ENCODE results near the gene SCN4A. TPM values are rescaled to one million over a fixed set of nuclear protein-coding genes. Genes with fewer than 3 reads are reported as not detected.

SCN4A gene
- total RNA-seq, 4 donors from 2014 or later: 0.21 to 2.4 (median 1.1) TPM

DNA sequence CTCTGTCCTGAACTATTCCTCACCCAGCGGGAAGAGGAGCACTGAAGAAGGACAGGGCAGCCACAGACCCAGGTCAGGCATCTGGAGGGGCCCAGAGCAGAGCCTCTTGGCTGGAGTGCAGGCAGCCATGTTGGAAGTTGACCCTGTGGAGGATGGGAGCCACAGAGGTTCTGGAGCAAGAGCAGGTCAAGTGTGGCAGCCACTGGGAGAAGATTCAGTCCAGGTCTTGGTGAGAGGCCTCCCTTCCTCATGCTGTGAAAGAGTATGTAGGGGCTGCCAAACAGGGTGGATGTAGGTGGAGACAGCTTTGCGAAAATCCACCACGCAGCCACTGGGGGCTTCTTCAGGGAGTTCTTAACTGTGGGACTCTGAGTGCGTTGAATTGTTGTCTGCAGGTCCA lies 40.0 kb downstream of the SCN4A start:
- no peak for DNase-seq (ENCODE audit: low spot score in 2 of 2)
- no peaks in the 10 kb centered on the region for H3K9me3 ChIP-seq
- no peaks in the 10 kb centered on the region for H3K36me3 ChIP-seq
- H3K27ac ChIP-seq: no peak overlapping the region
- peaks cover 0 to 22% (median 3%) of the 10 kb centered on the region in 4 donors for H3K4me1 ChIP-seq
- H3K4me3 ChIP-seq: peak overlapping the region in 1 of 4 donors; percentile 42
- 91% methylated on average over 4 of the region's 4 CpGs for WGBS, 2 donors
- TF ChIP-seq POLR2A (IDR thresholded peaks at IDR 0.05): no peak
- TF ChIP-seq EP300 (IDR thresholded peaks at IDR 0.05): no peak
- TF ChIP-seq CTCF (IDR thresholded peaks at IDR 0.05): no peak
- H3K27me3 ChIP-seq: no peaks in the 10 kb centered on the region

DNA sequence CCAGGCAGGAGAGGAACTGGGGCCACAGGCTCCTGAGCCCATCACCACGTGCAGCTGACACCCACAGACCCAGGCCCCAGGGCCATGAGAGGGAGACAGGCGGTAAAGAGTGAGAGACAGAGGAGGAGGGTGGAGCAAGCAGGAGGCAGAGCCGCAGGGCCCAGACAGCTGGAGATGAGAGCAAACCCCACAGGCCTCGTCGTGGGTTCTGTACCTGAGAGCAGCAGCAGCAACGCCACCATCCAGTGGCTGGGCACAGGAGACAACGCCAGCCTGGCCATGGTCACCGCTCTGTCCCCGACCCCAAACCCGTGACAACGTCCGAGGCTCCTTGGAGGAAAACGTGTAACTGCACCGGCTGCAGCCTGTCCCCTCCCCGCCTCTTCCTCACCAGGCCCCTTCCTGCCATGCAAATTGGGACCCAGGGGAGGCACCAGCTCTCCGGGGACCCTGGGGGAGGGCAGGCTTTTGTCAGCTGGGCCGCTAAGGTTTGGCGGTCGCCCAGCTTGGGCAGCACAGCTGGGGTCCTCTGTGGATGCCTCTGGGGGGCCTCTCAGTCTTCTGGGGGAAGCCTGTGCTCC lies 40.6 kb downstream of the SCN4A start, which contains the start of gene CD79B:
TSS of gene CD79B (minus strand) at position 351 of the 581 bp plus-strand sequence. CDS start at position 281, 70 bp downstream.
- Histone ChIP-seq H3K27ac (peak within 1 kb of the TSS in 2 of 4 donors; percentile 48 to 52), H3K9me3 (no peaks in the 10 kb centered on the region), H3K4me3 (peak within 1 kb of the TSS in 1 of 4 donors; percentile 42), H3K4me1 (peaks cover 0 to 22% (median 3%) of the 10 kb centered on the region in 4 donors), H3K27me3 (no peaks in the 10 kb centered on the region), H3K36me3 (no peaks in the 10 kb centered on the region)
- 57 to 67% methylated on average over 8 to 10 of the region's 19 CpGs for WGBS, 2 donors
- DNase-seq (ENCODE audit: low spot score in 2 of 2): no peak
- TF ChIP-seq EP300 (IDR thresholded peaks at IDR 0.05) (no peak), CTCF (IDR thresholded peaks at IDR 0.05) (no peak), POLR2A (IDR thresholded peaks at IDR 0.05) (no peak)

- Histone ChIP-seq H3K27ac (peak overlapping the region in 2 of 4 donors; percentile 48 to 52), H3K4me3 (peak overlapping the region in 1 of 4 donors; percentile 42), H3K27me3 (no peaks in the 10 kb centered on the region), H3K36me3 (no peaks in the 10 kb centered on the region), H3K9me3 (no peaks in the 10 kb centered on the region), H3K4me1 (peaks cover 0 to 22% (median 3%) of the 10 kb centered on the region in 4 donors)
- 45 to 77% methylated on average over 8 to 16 of the region's 16 CpGs for WGBS, 2 donors
- peak; percentile 31 to 50 for DNase-seq (ENCODE audit: low spot score in 2 of 2)
- no peak for TF ChIP-seq EP300 (IDR thresholded peaks at IDR 0.05)
- TF ChIP-seq POLR2A (IDR thresholded peaks at IDR 0.05): no peak
- TF ChIP-seq CTCF (IDR thresholded peaks at IDR 0.05): no peak
Measured at GRCh38 chr17:63930951-63931575, 41.7 kb downstream of the SCN4A start.

GRCh38 chr17:63929860-63930766 lies 42.6 kb downstream of the SCN4A start:
- Histone ChIP-seq H3K4me3 (peak overlapping the region in 1 of 4 donors; percentile 42), H3K36me3 (no peaks in the 10 kb centered on the region), H3K27me3 (no peaks in the 10 kb centered on the region), H3K4me1 (peaks cover 0 to 22% (median 3%) of the 10 kb centered on the region in 4 donors), H3K9me3 (no peaks in the 10 kb centered on the region), H3K27ac (peak overlapping the region in 1 of 4 donors; percentile 48)
- 86 to 89% methylated on average over 21 to 24 of the region's 24 CpGs for WGBS, 2 donors
- TF ChIP-seq CTCF (IDR thresholded peaks at IDR 0.05) (no peak), EP300 (IDR thresholded peaks at IDR 0.05) (no peak), POLR2A (IDR thresholded peaks at IDR 0.05) (no peak)
- no peak for DNase-seq (ENCODE audit: low spot score in 2 of 2)

Measured in tibial nerve (tissue), 4 donors.